Mononuclear cell (primary cell): Measurements from ENCODE around the gene ZNF175. TPM values are rescaled to one million over a fixed set of nuclear protein-coding genes. Genes with fewer than 3 reads are reported as not detected.

Source experiments
- H3K27me3 ChIP-seq: 2 replicates; pipeline ENCODE4 v1.6.0; 2011; ENCODE audit warnings: low read length, control low read depth; ENCODE audit not compliant: insufficient read depth
- H3K4me1 ChIP-seq: 2 replicates; pipeline ENCODE4 v1.5.1; 2011; ENCODE audit warnings: mild to moderate bottlenecking, low read length, control low read depth; ENCODE audit not compliant: insufficient read depth
- H3K4me3 ChIP-seq: 2 replicates; pipeline ENCODE4 v1.5.1; 2011; ENCODE audit warnings: mild to moderate bottlenecking, low read length, moderate library complexity
- H3K9me3 ChIP-seq: 2 replicates; pipeline ENCODE4 v1.5.1; 2011; ENCODE audit warnings: low read depth, mild to moderate bottlenecking, control low read depth, low read length
- total RNA-seq: library from RNA; depleted of rRNA; stranded (reverse); fragments of >200 nt; gene quantifications from one replicate; pipeline ENCODE4 v1.2.3, GENCODE V29; 2012

The ZNF175 gene
- total RNA-seq, 1 donor: 0.73 TPM

DNA sequence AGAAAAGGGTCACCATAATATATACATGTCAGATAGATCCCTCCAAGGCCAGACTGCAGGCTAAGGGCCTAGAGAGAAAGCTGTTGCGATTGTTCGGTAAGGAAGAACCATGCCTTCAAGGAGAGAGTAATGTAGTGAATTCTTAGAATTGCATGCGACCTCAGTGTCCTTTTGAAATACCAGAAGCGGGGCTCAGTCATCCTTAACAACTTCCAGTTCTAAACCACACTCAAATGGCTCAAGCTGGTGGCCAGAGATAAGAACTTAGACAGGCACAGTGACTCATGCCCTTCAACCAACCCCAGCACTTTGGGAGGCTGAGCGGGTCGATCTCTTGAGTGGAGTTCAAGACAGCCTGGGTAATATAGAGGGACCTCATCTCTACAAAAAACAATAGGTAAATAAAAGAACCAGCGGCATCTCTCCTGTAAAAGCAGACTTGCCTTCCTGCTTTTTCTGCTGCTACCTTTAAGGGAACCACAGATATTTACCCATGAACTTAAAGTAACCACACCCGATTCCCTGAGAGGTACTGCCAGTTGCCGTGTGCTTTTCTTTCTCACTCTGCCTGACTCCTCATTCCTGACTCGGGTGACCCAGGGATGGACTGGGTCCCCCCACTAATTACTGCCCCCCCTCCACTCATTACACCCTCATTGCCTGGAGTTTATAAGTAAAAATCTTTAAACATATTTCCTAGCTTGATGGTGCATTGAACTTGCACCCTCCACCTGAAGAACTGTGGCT, 24.3 kb upstream of the ZNF175 start:
- peaks cover 59% of the 10 kb centered on the region for H3K4me1 ChIP-seq
- no peak overlapping the region for H3K4me3 ChIP-seq
- peaks cover 8% of the 10 kb centered on the region for H3K27me3 ChIP-seq
- H3K9me3 ChIP-seq: no peaks in the 10 kb centered on the region

DNA sequence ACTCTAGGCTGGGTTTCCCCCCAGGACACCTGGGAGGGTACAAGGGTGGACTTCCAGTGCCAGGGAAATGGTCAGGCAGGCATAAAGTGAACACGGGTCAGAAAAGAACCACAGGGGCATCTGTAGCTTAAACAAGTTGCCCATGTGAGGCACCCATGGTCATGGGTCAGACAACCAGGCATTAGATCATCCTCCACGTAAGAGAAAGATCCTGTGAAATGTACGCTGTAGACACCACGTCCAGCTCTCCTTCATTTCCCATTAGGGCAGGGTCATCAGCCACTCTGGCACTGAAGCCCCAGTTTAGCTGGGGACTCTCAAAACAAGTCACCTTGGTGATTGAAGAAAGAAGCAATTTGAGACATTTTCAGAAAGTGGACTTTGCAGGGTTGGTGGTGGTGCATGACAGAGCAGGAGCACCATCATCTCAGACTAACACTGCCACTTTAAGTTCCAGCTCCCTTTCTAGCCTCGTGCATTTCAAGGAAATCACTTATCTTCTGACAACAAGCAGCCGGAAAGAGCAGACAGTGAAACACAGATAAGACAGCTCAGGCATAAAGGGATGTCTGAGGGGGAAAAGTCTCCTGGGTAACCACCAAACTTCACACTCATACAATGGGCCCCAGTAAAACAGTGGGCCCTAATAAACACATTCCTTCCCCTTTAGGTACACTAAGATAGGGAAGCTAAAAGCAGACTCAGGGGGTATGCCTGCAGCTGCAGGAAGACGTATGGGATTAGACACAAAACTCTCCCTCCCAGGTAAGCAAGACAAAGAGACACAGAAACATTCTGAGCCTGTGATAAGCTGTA, 23.5 kb upstream of the ZNF175 start:
- Histone ChIP-seq H3K4me1 (peaks cover 67% of the 10 kb centered on the region), H3K9me3 (no peaks in the 10 kb centered on the region), H3K27me3 (peaks cover 10% of the 10 kb centered on the region), H3K4me3 (no peak overlapping the region)

- no peaks in the 10 kb centered on the region for H3K9me3 ChIP-seq
- peaks cover 13% of the 10 kb centered on the region for H3K27me3 ChIP-seq
- peaks cover 69% of the 10 kb centered on the region for H3K4me1 ChIP-seq
- no peak overlapping the region for H3K4me3 ChIP-seq
These were observed 22.9 kb upstream of the ZNF175 start for GRCh38 chr19:51548213-51548651.

DNA sequence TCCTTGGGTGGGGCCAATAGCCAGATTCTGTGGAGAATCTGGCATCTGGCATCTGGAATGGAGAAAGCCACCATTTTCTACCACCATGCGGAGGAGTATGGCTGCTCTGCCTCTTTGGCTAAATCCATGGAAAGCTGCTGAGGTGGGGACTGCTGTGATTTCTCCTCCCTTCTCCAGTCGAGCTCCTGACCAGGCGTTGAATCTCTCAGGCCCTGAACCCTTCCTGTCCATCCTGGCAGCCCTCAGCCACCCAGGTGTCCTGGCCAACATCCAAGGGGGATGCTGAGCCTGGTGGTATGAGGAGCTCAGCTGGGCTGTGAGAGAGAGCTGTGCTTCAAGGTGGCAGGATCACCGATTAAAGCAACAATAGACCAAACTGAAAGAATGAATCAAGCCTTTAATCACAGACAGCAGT, 22.2 kb upstream of the ZNF175 start:
- peaks cover 72% of the 10 kb centered on the region for H3K4me1 ChIP-seq

GRCh38 chr19:51549533-51550324, 21.4 kb upstream of the ZNF175 start:
- Histone ChIP-seq H3K9me3 (no peaks in the 10 kb centered on the region), H3K4me3 (no peak overlapping the region), H3K27me3 (peaks cover 19% of the 10 kb centered on the region), H3K4me1 (peaks cover 72% of the 10 kb centered on the region)

More for the DNA sequence above, 22.2 kb upstream of the ZNF175 start:
- Histone ChIP-seq H3K27me3 (peaks cover 14% of the 10 kb centered on the region), H3K9me3 (no peaks in the 10 kb centered on the region), H3K4me3 (no peak overlapping the region)

DNA sequence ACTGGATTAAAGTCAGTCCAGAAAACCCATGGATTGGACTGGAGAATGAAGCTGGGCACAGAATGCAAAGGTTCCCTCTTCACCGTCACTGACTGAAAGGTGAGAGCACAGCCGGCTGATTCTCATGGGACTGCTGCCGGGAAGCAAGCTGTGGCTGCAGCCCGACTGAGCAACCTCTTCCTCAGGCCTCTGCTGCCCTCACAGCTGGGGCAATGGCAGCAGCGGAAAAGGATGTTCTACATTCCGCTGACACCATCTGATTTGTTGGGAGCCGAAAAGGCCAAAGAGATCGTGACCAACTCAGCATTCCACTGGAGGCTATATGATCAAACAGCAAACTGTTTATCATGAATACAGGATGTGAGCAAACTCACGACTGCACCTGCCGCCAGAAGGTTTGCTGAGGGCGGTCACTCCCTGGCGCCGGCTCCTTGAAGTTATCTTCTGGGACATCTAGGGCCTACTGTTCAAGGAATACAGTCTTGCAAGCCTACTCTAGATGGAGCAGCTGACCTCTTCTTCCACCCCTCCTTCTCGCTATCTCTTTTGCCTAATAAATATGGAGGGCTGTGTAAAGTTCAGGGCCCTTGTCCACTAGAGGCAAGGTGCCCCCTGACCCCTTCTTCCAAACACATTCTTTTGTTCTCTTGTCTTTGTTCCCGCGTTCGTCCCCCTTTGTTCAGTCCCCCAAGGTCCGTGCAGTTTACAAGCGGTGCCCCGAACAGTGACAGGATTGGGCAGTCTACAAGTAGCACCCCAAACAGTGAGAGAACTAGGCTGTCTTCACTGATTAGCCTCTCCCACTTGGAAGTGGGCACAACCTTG, 20.0 kb upstream of the ZNF175 start:
- H3K4me3 ChIP-seq: peak overlapping the region; percentile 23
- H3K9me3 ChIP-seq: no peaks in the 10 kb centered on the region
- peaks cover 65% of the 10 kb centered on the region for H3K4me1 ChIP-seq
- H3K27me3 ChIP-seq: peaks cover 22% of the 10 kb centered on the region

- no peaks in the 10 kb centered on the region for H3K9me3 ChIP-seq
- H3K27me3 ChIP-seq: peaks cover 19% of the 10 kb centered on the region
- H3K4me1 ChIP-seq: peaks cover 57% of the 10 kb centered on the region
- peak overlapping the region; percentile 13 for H3K4me3 ChIP-seq
These were observed 19.2 kb upstream of the ZNF175 start for GRCh38 chr19:51551673-51552432.

DNA sequence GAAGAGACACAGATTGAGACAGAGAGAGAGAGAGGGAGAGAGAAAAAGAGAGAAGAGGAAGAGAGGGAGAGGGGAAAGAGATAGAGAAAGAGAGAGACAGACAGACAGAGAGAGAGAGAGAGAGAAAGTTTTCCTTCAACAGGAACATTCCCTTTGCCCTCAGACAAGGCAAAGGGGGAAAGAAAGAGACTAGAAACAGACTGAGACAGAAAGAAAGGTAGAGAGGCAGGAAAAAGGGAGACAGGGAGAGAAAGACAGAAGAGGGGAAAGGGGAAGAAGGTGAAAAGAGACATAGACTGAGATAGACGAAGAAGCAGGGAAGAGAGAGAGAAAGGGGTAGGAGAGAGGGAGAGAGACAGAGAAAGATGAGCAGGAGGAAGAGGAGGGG, 18.5 kb upstream of the ZNF175 start:
- peaks cover 49% of the 10 kb centered on the region for H3K4me1 ChIP-seq
- peaks cover 22% of the 10 kb centered on the region for H3K27me3 ChIP-seq
- H3K4me3 ChIP-seq: no peak overlapping the region
- no peaks in the 10 kb centered on the region for H3K9me3 ChIP-seq

DNA sequence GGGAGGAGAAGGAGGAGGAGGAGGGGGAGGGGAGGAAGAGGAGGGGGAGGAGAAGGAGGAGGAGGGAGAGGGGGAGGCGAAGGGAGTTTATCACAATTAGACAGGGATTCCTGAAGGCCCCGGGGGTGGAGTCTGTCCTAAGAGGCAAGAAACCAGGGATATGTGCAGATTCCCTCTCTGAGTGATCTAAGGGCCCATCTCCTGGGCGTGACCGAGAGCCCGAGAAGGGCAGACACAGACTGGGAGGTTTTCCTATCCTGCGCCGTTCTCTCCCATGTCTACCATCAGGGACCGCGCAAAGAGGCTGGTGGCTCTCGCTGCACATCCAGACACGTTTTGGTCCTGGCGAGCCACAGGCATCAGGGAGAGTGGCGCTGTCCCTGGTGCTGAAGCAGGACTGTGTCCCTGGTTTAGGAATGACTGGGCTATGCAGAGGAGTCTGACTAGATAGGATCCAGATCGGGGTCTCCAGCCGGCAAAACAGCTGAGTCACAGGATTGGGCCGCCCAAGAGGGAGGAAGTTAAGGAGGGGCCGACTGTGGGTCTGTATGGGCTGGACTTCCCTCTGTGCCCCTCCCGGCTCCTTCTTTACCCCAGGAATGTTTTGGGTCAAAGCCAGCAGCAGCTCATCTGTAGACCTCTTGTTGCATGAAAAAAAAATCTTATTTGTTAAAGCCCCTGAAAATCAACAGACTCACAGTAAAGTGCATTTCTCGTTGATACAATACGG, 17.9 kb upstream of the ZNF175 start:
- Histone ChIP-seq H3K27me3 (peaks cover 22% of the 10 kb centered on the region), H3K4me3 (no peak overlapping the region), H3K4me1 (peaks cover 44% of the 10 kb centered on the region), H3K9me3 (no peaks in the 10 kb centered on the region)

DNA sequence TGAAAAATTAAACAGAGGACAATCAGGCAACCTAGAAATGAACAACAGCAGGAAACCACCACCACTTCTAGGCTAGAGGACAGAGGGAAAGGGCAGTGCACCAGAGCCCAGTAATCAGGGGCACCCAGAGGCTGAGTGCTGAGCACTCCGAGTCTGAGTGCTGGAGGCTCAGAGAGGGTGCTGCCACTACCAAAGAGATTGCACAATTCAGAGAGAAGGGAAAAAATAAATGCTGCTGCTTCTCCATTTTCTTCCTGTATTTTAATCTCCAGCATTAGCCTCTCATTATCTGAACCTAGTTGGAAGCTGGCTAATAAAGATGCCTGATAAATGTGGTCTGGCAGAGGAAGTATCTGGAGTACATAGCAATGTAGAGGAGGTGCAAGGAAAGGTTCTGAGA, 11.8 kb upstream of the ZNF175 start:
- Histone ChIP-seq H3K4me3 (no peak overlapping the region), H3K4me1 (peaks cover 8% of the 10 kb centered on the region), H3K27me3 (peaks cover 20% of the 10 kb centered on the region), H3K9me3 (no peaks in the 10 kb centered on the region)

DNA sequence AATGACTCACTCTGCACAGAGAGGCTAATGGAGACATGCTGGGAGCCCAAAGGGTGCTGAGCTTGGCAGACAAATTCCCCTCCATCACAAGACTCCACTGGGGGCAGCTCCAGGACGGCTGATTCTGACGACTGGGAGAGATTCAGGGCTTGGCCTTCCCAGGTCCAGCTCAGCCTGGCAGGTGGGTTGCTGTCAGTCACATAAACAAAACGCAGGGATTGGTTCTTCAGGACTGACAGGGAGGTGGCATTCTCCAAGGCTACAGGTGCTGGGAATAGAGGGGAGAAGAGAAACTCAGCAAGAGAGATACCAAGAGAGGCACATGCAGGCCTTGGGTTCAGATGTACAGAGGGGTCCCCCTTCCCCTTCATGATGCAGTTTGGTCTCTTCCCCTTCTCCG, 10.7 kb upstream of the ZNF175 start:
- no peaks in the 10 kb centered on the region for H3K9me3 ChIP-seq
- H3K4me1 ChIP-seq: peaks cover 19% of the 10 kb centered on the region
- no peak overlapping the region for H3K4me3 ChIP-seq
- H3K27me3 ChIP-seq: peaks cover 11% of the 10 kb centered on the region

DNA sequence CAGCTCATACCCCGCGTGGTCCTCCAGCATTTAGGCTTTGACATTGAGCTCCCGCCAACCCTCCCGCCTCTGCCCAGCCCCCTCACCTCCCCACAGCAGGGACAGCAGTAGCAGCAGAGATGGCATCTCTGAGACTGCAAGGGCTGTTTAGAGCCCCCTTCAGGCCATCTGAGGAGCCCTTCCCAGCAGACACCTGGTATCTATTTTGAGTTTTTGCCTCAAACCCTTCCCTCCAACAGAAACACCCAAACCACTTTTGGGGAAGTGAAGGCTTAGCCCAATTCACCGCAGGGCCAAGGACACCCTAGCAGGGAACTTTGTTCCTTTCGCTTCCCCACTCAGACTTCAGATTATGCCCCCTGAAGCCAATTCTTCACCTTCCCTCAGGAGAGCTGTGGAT, 6.3 kb upstream of the ZNF175 start:
- Histone ChIP-seq H3K4me3 (no peak overlapping the region), H3K27me3 (peaks cover 3% of the 10 kb centered on the region), H3K4me1 (peaks cover 16% of the 10 kb centered on the region), H3K9me3 (no peaks in the 10 kb centered on the region)

DNA sequence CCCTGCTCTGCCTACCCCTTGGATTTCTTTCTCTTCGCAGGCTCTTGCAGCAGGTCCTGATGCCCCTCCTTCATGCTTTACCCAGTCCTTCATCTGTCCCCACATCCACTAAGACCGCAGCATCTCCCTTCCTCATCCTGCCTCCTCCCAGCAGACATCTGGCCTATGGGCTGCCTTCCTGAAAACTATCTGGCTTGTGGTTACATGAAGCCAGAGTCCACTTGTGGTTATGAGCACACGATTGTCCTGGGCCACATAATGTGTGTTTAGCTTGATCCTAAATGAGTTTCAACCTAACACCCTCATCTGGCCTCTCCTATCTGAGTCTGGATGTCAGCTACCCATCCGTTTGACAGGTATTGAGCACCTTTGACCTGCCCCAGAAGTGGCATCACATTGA, 5.5 kb upstream of the ZNF175 start:
- H3K4me3 ChIP-seq: no peak overlapping the region
- H3K27me3 ChIP-seq: no peaks in the 10 kb centered on the region
- peaks cover 16% of the 10 kb centered on the region for H3K4me1 ChIP-seq
- no peaks in the 10 kb centered on the region for H3K9me3 ChIP-seq
